ENCODE measurements around the gene ADRB1.

Gene ADRB1

DNA sequence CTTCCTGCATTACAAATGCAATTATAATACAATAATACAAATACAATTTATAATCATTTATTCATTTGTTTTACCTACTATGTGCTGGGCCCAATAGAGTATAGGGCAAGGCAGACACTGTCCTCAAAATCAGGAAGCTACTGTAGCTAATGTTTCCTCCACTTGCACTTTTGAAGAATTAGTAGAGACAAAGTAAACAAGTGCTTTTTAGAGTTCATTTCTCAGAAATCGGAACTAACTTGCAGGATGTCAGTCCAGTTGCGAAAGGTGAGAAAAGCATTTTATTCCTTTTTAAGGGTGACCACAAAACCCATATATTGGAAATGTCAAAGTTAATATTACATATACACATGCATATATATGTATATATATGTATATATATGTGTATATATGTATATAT lies 14.2 kb downstream of the ADRB1 start:
- DNase-seq (ENCODE audit: low spot score): no peak

DNA sequence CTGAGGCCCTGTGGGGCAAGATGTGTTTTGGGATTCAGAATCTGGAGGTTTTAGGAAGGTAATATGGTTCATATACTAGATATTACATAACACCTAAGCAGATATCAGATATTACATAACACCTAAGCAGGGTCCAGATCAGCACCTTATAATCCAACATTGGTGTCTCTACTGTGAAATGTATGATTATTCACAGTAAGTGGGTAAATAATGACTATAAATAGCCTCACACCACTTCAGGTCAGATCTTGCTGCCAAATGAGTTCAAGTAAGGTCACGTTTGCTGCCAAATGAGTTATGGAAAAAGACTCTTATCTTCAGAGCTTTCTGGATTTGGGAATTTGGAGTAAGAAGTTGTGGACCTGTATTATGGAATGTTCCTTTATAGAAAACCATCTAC lies 14.6 kb downstream of the ADRB1 start:
- DNase-seq (ENCODE audit: low spot score): no peak

GRCh38 chr10:114059561-114059960 lies 15.9 kb downstream of the ADRB1 start:
- no peak for DNase-seq (ENCODE audit: low spot score)

GRCh38 chr10:114060456-114060855 lies 16.8 kb downstream of the ADRB1 start:
- no peak for DNase-seq (ENCODE audit: low spot score)

DNA sequence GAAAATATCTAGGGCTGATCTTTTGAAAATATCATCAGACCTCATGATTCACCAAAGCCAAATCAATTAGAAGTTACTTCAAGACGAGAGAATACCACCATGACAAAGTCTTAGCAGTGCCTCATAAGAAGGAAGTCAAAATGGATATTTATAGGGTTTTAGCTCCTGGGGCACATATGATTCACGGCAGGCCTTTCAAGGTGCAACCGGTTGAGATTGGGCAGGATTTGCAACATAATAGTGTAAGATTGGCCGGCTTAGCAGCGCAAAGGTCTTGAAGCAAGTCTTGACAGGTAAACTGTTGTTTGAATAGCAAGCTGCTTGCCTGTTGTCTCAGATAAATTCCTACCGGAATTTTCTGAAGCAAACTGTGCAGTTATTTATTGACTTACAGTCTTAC lies 17.5 kb downstream of the ADRB1 start:
- no peak for DNase-seq (ENCODE audit: low spot score)

- DNase-seq (ENCODE audit: low spot score): no peak
These were observed 18.1 kb downstream of the ADRB1 start for GRCh38 chr10:114061789-114062188.

- no peak for DNase-seq (ENCODE audit: low spot score)
These were observed 20.7 kb downstream of the ADRB1 start for GRCh38 chr10:114064151-114065048.

DNA sequence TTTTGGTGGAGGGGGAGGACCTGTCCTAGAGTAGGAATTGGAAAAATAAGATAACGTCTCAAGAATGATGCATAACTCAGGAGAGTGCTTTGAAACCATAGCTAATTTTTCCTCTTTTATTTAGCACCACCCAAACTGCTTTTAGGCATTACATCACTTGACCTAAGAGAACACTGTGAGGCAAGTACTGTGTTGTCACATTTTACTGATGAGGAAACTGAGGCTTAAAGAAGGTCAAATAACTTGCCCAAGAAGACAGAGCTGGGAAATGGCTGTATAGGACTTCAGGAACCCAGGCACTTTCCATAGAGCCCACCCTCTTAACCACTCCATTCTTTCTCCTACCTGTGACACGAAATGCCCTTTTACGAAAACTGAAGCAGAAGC lies 21.4 kb downstream of the ADRB1 start:
- no peak for DNase-seq (ENCODE audit: low spot score)

DNA sequence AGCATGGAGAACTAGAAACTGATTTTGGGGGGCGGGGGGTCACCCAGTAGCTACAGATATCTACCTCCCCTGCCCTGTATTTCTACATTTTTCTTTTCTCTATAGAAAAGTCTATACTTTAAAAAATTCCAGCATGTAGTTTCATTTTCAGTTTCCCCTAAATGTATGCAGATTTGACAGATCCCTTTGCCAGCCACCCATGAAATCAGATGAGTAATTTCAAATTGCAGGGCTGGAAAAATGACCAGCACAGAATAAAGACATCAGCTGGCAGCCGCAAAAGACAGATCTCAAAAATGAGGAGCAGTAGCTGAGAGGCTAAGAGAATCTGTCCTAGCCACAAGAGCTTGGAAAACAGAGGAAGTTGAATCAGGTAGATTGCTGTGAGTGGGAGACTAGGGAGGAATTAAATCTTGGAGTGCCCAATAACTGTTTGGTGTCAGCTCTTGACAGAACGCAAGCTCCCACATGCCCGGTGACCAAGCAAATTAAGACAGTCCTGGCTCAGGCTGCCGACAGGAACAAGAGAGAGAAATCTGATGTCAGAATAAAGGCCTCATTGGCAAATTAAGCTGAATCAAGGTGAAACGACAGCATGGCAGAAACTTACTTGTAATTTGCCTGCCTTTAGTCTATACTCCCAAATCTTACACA lies 24.5 kb downstream of the ADRB1 start:
- DNase-seq (ENCODE audit: low spot score): no peak

- no peak for DNase-seq (ENCODE audit: low spot score)
These were observed 27.0 kb downstream of the ADRB1 start for GRCh38 chr10:114070710-114071109.

DNA sequence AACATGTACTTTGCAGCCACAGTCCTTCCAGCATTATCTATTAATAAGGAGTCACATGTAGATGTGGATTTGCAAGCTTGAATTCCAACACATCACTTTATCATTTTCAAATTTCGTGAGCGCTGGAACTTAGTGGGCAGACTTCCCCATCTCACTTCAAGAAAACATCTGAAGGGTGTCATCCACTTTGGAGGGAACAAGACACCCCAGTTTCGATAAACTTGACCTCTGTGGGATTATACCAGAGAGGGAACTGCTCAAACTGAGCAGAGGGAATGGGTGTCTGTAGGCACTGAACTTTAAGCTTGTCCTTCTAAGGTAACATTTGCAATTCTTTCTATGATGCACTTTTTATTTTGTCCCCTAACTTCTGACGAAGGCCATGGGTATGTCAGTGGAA lies 27.5 kb downstream of the ADRB1 start:
- no peak for DNase-seq (ENCODE audit: low spot score)

DNA sequence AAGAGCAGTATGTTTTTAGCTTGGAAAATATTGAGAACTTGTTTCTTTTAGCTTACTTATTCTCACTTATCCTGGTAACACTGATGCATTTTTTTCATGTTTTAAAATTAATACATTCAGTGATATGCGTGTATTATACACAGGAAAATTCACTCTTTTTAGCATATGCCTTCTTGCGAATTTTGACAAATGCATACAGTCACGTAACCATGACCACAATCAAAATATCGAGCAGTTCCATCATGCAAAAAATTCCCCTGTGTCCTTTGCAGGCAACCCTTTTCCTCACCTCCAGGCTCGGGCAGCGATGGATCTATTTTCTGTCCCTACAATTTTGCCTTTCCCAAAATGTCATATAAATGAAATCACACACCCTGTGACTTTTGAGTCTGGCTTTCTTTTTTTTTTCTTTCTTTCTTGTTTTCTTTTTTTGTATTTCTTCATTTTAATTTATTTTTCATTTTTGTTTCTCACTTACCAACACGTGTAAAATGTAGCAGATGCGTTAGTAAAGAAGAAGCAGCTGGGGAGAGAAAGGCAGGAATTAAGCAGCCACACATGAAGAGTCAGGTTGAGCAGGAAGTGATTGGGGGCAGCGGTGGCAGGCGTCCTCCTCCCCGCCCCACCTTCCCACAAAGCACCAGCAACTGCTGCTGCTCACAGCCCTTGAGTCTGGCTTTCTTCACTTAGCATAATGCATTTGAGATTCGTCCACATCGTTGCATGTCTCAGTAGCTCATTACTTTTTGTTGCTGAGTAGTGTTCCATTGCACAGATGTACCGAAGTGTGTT lies 29.9 kb downstream of the ADRB1 start:
- DNase-seq (ENCODE audit: low spot score): no peak

DNA sequence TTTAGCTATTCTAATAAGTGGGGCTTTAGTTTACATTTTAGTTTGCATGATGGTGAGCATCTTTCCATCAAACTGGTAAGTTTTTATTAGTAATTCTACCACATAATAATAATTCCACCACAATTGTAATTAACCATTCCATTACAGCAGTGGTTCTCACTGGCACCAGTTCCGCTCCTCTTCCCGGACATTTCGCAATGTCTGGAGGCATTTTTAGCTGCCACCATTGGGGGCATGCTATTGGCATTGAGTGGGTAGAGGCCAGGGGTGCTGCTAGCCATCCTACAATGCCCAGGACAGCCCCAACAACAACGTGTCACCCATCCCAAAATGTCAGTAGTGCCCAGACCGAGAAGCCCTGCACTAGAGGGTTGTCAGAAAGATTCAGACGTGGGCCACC lies 31.4 kb downstream of the ADRB1 start:
- no peak for DNase-seq (ENCODE audit: low spot score)

DNA sequence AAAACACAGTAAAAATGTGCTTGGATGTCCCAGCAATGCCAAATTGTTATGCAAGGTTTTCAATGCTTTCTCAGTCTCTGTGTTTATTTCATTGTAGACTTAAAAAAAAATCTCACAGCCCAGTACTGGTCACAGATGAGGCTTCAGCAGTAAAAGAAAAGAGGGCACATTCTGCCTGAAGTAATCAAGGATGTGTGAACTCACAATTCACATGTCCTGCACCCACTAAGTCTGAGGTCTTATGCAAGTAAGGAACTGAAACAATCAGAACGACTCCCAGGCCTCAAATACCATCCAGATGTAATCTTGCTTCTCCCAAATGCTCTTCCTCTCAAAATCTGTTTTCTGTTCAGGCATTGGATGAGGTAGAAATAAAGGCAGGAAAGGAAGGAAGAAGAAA lies 33.7 kb downstream of the ADRB1 start:
- no peak for DNase-seq (ENCODE audit: low spot score)

DNA sequence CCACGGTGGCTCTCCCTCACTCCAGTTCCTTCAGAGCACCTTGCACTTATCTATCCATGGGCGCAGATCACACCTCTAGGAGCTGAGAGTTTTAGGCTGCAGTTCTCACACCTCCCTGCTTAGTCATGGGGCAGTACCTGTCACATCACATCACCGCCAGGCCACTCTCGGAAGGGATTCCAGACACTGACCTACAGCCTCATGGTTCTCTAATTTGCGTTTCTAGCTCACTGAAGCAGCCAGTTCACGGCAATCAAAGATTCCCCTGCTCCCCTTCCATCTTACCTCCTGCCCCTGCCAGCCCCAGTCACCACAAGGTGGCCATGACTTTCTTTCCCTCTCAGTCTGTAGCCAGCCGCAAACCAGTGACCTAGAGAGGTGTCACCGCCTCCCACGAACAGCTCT lies 34.2 kb downstream of the ADRB1 start:
- no peak for DNase-seq (ENCODE audit: low spot score)

DNA sequence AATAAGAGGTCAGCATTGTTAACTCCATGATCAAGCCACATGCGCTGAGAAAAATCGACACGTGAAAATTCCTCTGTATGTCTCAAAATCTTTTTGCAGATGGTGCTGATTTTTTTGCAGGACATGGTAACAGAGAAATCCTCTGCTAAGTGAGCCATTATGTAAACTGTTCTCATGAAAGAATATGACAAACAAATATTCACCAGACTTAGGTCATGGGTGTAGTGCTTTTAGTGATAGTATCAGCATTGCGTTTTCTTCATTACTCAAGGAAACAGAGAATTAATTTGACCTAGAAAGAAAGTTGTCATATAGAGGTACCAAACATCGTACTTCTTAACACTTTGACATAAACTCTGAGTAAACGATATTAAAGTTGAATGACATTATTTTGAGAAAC lies 34.7 kb downstream of the ADRB1 start:
- no peak for DNase-seq (ENCODE audit: low spot score)

DNA sequence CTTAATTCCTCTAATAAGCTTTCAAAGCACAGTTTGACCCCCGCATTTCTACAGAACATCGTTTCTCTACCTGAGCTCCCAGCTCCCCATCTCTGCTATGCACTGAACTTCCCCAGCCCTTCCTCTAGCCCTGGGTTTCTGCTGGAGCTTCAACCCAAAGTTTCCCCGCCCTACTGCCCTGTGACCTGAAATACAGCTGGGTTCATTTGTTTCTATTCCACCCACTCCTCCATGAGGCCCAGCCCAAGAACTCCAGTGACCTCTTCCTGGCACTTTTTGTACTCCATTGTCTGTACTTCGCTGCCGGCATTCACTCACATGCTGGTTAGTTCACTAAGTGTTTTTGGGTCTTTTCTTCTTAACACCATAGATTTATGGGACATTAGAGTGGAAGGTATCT lies 35.8 kb downstream of the ADRB1 start:
- DNase-seq (ENCODE audit: low spot score): no peak

GRCh38 chr10:114081911-114082583 lies 38.4 kb downstream of the ADRB1 start:
- no peak for DNase-seq (ENCODE audit: low spot score)

DNA sequence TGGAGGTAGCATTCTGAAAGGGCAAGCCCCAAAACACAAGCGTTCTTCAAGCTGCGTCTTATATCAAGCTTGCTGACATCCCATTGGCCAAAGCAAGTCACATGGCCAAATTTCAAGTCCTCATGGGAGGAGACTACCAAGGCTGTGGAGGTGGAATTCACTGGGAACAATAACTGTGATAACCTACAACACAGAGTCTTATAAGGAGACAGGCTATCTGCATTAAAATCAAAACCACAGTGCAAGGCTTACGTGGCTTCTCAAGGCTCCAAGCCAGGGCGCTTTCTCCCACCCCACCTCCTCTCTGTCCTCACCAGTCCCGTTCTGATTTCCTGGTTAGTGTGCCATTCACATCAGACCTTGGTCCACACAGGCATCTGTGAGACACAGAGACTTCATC lies 39.4 kb downstream of the ADRB1 start:
- no peak for DNase-seq (ENCODE audit: low spot score)

DNA sequence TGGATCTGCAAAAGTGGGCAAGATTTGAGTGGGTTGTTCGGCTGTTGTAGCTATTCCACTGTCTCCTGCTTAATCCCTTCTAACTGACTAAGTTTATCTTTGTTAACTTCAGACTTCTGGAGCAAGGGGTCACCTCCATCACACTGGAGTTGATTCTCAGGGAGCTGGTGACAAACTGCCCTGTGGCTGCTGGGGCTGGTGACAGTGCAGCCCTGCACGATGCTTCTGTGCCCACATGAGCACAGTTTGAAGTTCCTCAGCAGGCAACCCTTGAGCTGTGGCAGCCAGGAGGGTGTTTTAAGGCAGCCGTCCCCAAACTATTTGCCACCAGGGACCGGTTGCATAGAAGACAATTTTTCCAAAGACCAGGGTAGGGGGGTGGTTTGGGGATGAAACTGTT lies 40.5 kb downstream of the ADRB1 start:
- no peak for DNase-seq (ENCODE audit: low spot score)

DNA sequence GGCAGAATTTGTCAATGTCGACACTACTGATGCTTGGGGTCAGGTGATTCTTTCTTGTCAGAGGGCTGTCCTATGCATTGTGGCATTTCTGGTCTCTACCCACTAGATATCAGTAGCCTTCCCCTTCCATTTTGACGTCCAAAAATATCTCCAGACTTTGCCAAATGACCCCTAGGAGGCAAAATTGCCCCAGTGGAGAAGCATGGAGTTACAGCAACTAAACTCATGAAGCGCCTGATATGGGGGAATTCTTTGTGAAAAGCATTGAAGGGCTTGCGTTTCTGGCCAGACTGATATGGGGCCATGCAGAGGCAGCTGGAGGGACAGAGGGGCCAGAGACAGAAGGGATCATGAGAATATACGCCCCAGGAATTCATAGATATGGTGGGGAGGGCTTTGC lies 43.6 kb downstream of the ADRB1 start:
- DNase-seq (ENCODE audit: low spot score): no peak

- no peak for DNase-seq (ENCODE audit: low spot score)
These were observed 44.0 kb downstream of the ADRB1 start for GRCh38 chr10:114087655-114088054.
